Tibial nerve (tissue), 4 donors: Measurements from ENCODE around the gene USP32. TPM values are rescaled to one million over a fixed set of nuclear protein-coding genes. Genes with fewer than 3 reads are reported as not detected.
A peak's percentile ranks its signal among the peaks of the same experiment; 100 is the strongest.
"Not testable (repeated sequence)": the region's sequence is repeated elsewhere in the genome, so short reads cannot be mapped to it uniquely, and the experiment has no call there.

Experiments
- DNase-seq, 2 donors: peaks; one replicate each; pipeline ENCODE4 v3.0.0-alpha.2; 2019; ENCODE audit warnings: low spot score in 2 of 2
- H3K27ac ChIP-seq, 4 donors: fragments of 200-600 bp; sonication (generic) in 3 of 4; one replicate each; pipeline ENCODE4 v1.5.1; 2017 to 2019; ENCODE audit warnings: mild to moderate bottlenecking in 1 of 4
- H3K27me3 ChIP-seq, 2 donors: fragments of 200-600 bp; sonication (generic) in 1 of 2; one replicate each; pipeline versions ENCODE4 v1.5.1 to v1.6.0; 2017 to 2019
- H3K36me3 ChIP-seq, 3 donors: fragments of 200-600 bp; sonication (generic); one replicate each; pipeline ENCODE4 v1.5.1; 2018 to 2019
- H3K4me1 ChIP-seq, 4 donors: fragments of 200-600 bp; sonication (generic) in 3 of 4; one replicate each; pipeline ENCODE4 v1.5.1; 2017 to 2019
- H3K4me3 ChIP-seq, 4 donors: fragments of 200-600 bp; sonication (generic) in 3 of 4; one replicate each; pipeline ENCODE4 v1.5.1; 2017 to 2019; ENCODE audit warnings: mild to moderate bottlenecking in 1 of 4, moderate library complexity in 1 of 4
- H3K9me3 ChIP-seq, 4 donors: fragments of 200-600 bp; sonication (generic) in 3 of 4; one replicate each; pipeline ENCODE4 v1.5.1; 2017 to 2019
- CTCF ChIP-seq, 5 experiments: fragments of 200-600 bp in 3 of 5; fragments of 450-650 bp in 2 of 5; sonication (generic) in 3 of 5; IDR thresholded peaks; one replicate each; pipeline ENCODE4 v1.5.1; 2016 to 2019; ENCODE audit warnings: antibody characterized with exemption in 5 of 5, mild to moderate bottlenecking in 3 of 5, moderate library complexity in 2 of 5
- EP300 ChIP-seq, 2 donors: sonication (generic); formaldehyde crosslinking; IDR thresholded peaks; one replicate each; pipeline ENCODE4 v1.6.1; 2017; ENCODE audit warnings: antibody characterized with exemption in 2 of 2, mild to moderate bottlenecking in 1 of 2
- POLR2A ChIP-seq, 2 donors: fragments of 450-650 bp; IDR thresholded peaks; one replicate each; pipeline ENCODE4 v1.6.1; 2017; ENCODE audit warnings: antibody characterized with exemption in 2 of 2, mild to moderate bottlenecking in 2 of 2, moderate library complexity in 2 of 2
- WGBS, 2 donors: methylation state at CpG; one replicate each; pipeline ENCODE4 v1.1.5; 2018; 5-methylcytosine and 5-hydroxymethylcytosine counted together
- total RNA-seq, 4 donors: library from RNA; depleted of rRNA; stranded (reverse); fragments of >200 nt; gene quantifications; one replicate each; pipeline ENCODE4 v1.1.0, GENCODE V29; 2016

Gene USP32
- total RNA-seq, 4 donors from 2014 or later, result 49.6 to 64.7 (median 56.5) TPM

GRCh38 chr17:60174767-60175166 is 217.2 kb downstream of the USP32 start:
- not testable (repeated sequence) for H3K27me3 ChIP-seq, H3K27ac ChIP-seq, H3K9me3 ChIP-seq, H3K4me3 ChIP-seq, DNase-seq
- H3K4me1 ChIP-seq, result peaks cover 0 to 27% (median 4%) of the 10 kb centered on the region in 4 donors
- TF ChIP-seq CTCF (IDR thresholded peaks at IDR 0.05), result peak in 3 of 5 experiments; percentile 7 to 27 (median 12)
- WGBS, 2 donors, result 89 to 94% methylated on average over 6 of the region's 6 CpGs
- peaks cover 0 to 29% (median 0%) of the 10 kb centered on the region in 3 donors for H3K36me3 ChIP-seq

GRCh38 chr17:60174035-60174434 is 217.9 kb downstream of the USP32 start:
- Histone ChIP-seq H3K4me3 (no peak overlapping the region), H3K4me1 (peaks cover 0 to 32% (median 5%) of the 10 kb centered on the region in 4 donors), H3K27ac (no peak overlapping the region), H3K9me3 (no peaks in the 10 kb centered on the region), H3K27me3 (no peaks in the 10 kb centered on the region), H3K36me3 (peaks cover 0 to 21% (median 0%) of the 10 kb centered on the region in 3 donors)
- 48 to 54% methylated on average over 3 of the region's 3 CpGs for WGBS, 2 donors
- DNase-seq, result no peak
- no peak for TF ChIP-seq POLR2A (IDR thresholded peaks at IDR 0.05)

GRCh38 chr17:60173304-60173819 is 218.6 kb downstream of the USP32 start:
- Histone ChIP-seq H3K27me3 (no peaks in the 10 kb centered on the region), H3K27ac (no peak overlapping the region), H3K4me3 (no peak overlapping the region), H3K9me3 (no peaks in the 10 kb centered on the region), H3K36me3 (peaks cover 0 to 15% (median 0%) of the 10 kb centered on the region in 3 donors), H3K4me1 (peaks cover 0 to 32% (median 5%) of the 10 kb centered on the region in 4 donors)
- no peak for DNase-seq
- 48% methylated on average over 2 of the region's 2 CpGs for WGBS, 2 donors
- TF ChIP-seq EP300 (IDR thresholded peaks at IDR 0.05), result no peak
- no peak for TF ChIP-seq CTCF (IDR thresholded peaks at IDR 0.05)
- TF ChIP-seq POLR2A (IDR thresholded peaks at IDR 0.05), result no peak

- H3K36me3 ChIP-seq, result peaks cover 0 to 5% (median 0%) of the 10 kb centered on the region in 3 donors
- WGBS, 2 donors, result 84 to 93% methylated on average over 8 of the region's 8 CpGs
- no peaks in the 10 kb centered on the region for H3K9me3 ChIP-seq
- DNase-seq, result no peak
- TF ChIP-seq EP300 (IDR thresholded peaks at IDR 0.05), result no peak
- no peak for TF ChIP-seq POLR2A (IDR thresholded peaks at IDR 0.05)
- no peak for TF ChIP-seq CTCF (IDR thresholded peaks at IDR 0.05)
- H3K4me1 ChIP-seq, result peaks cover 0 to 32% (median 5%) of the 10 kb centered on the region in 4 donors
- H3K27ac ChIP-seq, result no peak overlapping the region
- no peak overlapping the region for H3K4me3 ChIP-seq
- H3K27me3 ChIP-seq, result no peaks in the 10 kb centered on the region
Observed at GRCh38 chr17:60171753-60172079, 220.2 kb downstream of the USP32 start.

- Histone ChIP-seq H3K4me1 (peaks cover 0 to 32% (median 5%) of the 10 kb centered on the region in 4 donors), H3K27me3 (no peaks in the 10 kb centered on the region), H3K27ac (no peak overlapping the region), H3K36me3 (no peaks in the 10 kb centered on the region), H3K9me3 (no peaks in the 10 kb centered on the region), H3K4me3 (no peak overlapping the region)
- TF ChIP-seq EP300 (IDR thresholded peaks at IDR 0.05), result no peak
- no peak for TF ChIP-seq POLR2A (IDR thresholded peaks at IDR 0.05)
- no peak for TF ChIP-seq CTCF (IDR thresholded peaks at IDR 0.05)
- 66 to 78% methylated on average over 7 to 8 of the region's 8 CpGs for WGBS, 2 donors
- no peak for DNase-seq
Observed at GRCh38 chr17:60170835-60171752, 220.8 kb downstream of the USP32 start.
